LNCaP clone FGC (cell line): ENCODE results near the gene AQP12B.

ENCODE experiments used
- DNase-seq: peaks from one replicate; pipeline ENCODE4 v3.0.0-alpha.2; 2011; ENCODE audit warnings: low read depth
- H3K4me3 ChIP-seq: 2 replicates; pipeline ENCODE4 v1.5.1; 2011; ENCODE audit warnings: mild to moderate bottlenecking, low read depth, low read length, control low read depth
- TF ChIP-seq, protein P1 (sequence below): IDR thresholded peaks from 2 replicates; pipeline ENCODE4 v1.5.1; 2012; ENCODE audit warnings: mild to moderate bottlenecking; ENCODE audit not compliant: control insufficient read depth, insufficient read depth; ENCODE audit errors: extremely low read depth

Gene AQP12B

GRCh38 chr2:240646900-240647502 lies 35.7 kb downstream of the AQP12B start:
- peak overlapping the region; percentile 52 for H3K4me3 ChIP-seq
- no peak for DNase-seq
- TF ChIP-seq, protein P1, sequence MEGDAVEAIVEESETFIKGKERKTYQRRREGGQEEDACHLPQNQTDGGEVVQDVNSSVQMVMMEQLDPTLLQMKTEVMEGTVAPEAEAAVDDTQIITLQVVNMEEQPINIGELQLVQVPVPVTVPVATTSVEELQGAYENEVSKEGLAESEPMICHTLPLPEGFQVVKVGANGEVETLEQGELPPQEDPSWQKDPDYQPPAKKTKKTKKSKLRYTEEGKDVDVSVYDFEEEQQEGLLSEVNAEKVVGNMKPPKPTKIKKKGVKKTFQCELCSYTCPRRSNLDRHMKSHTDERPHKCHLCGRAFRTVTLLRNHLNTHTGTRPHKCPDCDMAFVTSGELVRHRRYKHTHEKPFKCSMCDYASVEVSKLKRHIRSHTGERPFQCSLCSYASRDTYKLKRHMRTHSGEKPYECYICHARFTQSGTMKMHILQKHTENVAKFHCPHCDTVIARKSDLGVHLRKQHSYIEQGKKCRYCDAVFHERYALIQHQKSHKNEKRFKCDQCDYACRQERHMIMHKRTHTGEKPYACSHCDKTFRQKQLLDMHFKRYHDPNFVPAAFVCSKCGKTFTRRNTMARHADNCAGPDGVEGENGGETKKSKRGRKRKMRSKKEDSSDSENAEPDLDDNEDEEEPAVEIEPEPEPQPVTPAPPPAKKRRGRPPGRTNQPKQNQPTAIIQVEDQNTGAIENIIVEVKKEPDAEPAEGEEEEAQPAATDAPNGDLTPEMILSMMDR = no peak

- TF ChIP-seq, protein P1 = no peak
- DNase-seq = no peak
- H3K4me3 ChIP-seq = peak overlapping the region; percentile 52
Observed at GRCh38 chr2:240646176-240646899, 36.3 kb downstream of the AQP12B start.

- TF ChIP-seq, protein P1 = no peak
- peak overlapping the region; percentile 52 for H3K4me3 ChIP-seq
- no peak for DNase-seq
Observed at GRCh38 chr2:240645801-240646175, 36.9 kb downstream of the AQP12B start.

GRCh38 chr2:240645346-240645745 lies 37.3 kb downstream of the AQP12B start:
- TF ChIP-seq, protein P1 = no peak
- no peak for DNase-seq
- H3K4me3 ChIP-seq = peak overlapping the region; percentile 52

- H3K4me3 ChIP-seq = no peak overlapping the region
- TF ChIP-seq, protein P1 = no peak
- DNase-seq = no peak
Observed at GRCh38 chr2:240644859-240645301, 37.8 kb downstream of the AQP12B start.

GRCh38 chr2:240644171-240644651 lies 38.5 kb downstream of the AQP12B start:
- H3K4me3 ChIP-seq = no peak overlapping the region
- TF ChIP-seq, protein P1 = no peak
- no peak for DNase-seq
